B cell (primary cell): Measurements from ENCODE around the gene SPPL3. TPM values are rescaled to one million over a fixed set of nuclear protein-coding genes. Genes with fewer than 3 reads are reported as not detected.

Experiments used
- ATAC-seq: fragments of 200-7000 bp; cut with Tn5 transposase; one replicate; pipeline ENCODE4 v1.10.0; 2021; ENCODE audit warnings: low read depth, mild to moderate bottlenecking, moderate number of reproducible peaks, moderate library complexity
- CTCF ChIA-PET: fragments of 350-600 bp; sonication (Branson Sonifier 250); formaldehyde crosslinking; loops from one replicate; lab custom pipeline; 2021; ENCODE audit warnings: antibody characterized with exemption, inconsistent platforms; lab: Charles Lee
- POLR2A ChIA-PET: fragments of 350-600 bp; sonication (Branson Sonifier 250); formaldehyde crosslinking; loops from one replicate; lab custom pipeline; 2021; ENCODE audit warnings: antibody characterized with exemption; lab: Charles Lee
- DNase-seq: peaks from one replicate; pipeline ENCODE4 v3.0.0; 2013
- H2AFZ ChIP-seq: 2 replicates; pipeline ENCODE4 v1.6.1; 2012; ENCODE audit warnings: mild to moderate bottlenecking, low read depth, low read length; ENCODE audit not compliant: insufficient read depth, poor library complexity, severe bottlenecking
- H3K27ac ChIP-seq, 2 donors: 1 replicate in 1 of 2; 2 replicates in 1 of 2; pipeline ENCODE4 v1.5.1; 2012 to 2013; ENCODE audit warnings: low read length in 2 of 2, mild to moderate bottlenecking in 2 of 2, moderate library complexity in 1 of 2
- H3K27me3 ChIP-seq, 4 experiments: fragments of 200-600 bp in 1 of 4; sonication (generic) in 1 of 4; replicated peaks in 1 of 4; 1 replicate in 2 of 4; 2 replicates in 2 of 4; pipeline versions ENCODE4 v1.6.1 to v1.7.0; 2013 to 2016; ENCODE audit warnings: low read length in 3 of 4, mild to moderate bottlenecking in 2 of 4, mixed read lengths in 1 of 4, moderate library complexity in 1 of 4; ENCODE audit not compliant: insufficient read depth in 4 of 4, control insufficient read depth in 3 of 4; ENCODE audit errors: control extremely low read depth in 1 of 4
- H3K36me3 ChIP-seq, 2 experiments: replicated peaks in 1 of 2; 1 replicate in 1 of 2; 2 replicates in 1 of 2; pipeline versions ENCODE4 v1.6.1 to v1.7.1; 2013; ENCODE audit warnings: low read length in 1 of 2; ENCODE audit not compliant: insufficient read depth in 2 of 2, control insufficient read depth in 1 of 2; ENCODE audit errors: control extremely low read depth in 1 of 2, extremely low read depth in 1 of 2
- H3K4me1 ChIP-seq, 2 donors: fragments of 200-600 bp in 1 of 2; sonication (generic) in 1 of 2; 1 replicate in 1 of 2; 2 replicates in 1 of 2; pipeline versions ENCODE4 v1.5.1 to v1.6.1; 2013 to 2017; ENCODE audit warnings: low read length in 2 of 2; ENCODE audit not compliant: control insufficient read depth in 2 of 2, insufficient read depth in 2 of 2
- H3K4me2 ChIP-seq: replicated peaks from 2 replicates; pipeline ENCODE3; 2012; ENCODE audit warnings: mild to moderate bottlenecking, low read depth, low read length; ENCODE audit not compliant: poor library complexity, severe bottlenecking
- H3K4me3 ChIP-seq, 5 experiments: fragments of 200-600 bp in 1 of 5; sonication (generic) in 1 of 5; 1 replicate in 3 of 5; 2 replicates in 2 of 5; pipeline versions ENCODE4 v1.5.1 to v1.7.0; 2011 to 2016; ENCODE audit warnings: low read length in 4 of 5, mild to moderate bottlenecking in 4 of 5, low read depth in 2 of 5, control low read depth in 1 of 5, moderate library complexity in 1 of 5; ENCODE audit not compliant: insufficient read depth in 1 of 5; ENCODE audit errors: control extremely low read depth in 1 of 5, extremely low read depth in 1 of 5
- H3K79me2 ChIP-seq: fragments of 200-600 bp; sonication (generic); one replicate; pipeline ENCODE4 v1.6.0; 2016; ENCODE audit warnings: low read length; ENCODE audit not compliant: control insufficient read depth, insufficient read depth
- H3K9ac ChIP-seq: fragments of 200-600 bp; sonication (generic); 2 replicates; pipeline ENCODE4 v1.6.1; 2017; ENCODE audit warnings: mild to moderate bottlenecking, low read length, moderate library complexity
- H3K9me3 ChIP-seq, 3 donors: one replicate each; pipeline versions ENCODE4 v1.6.1 to v1.7.1; 2013; ENCODE audit warnings: low read length in 2 of 3; ENCODE audit not compliant: control insufficient read depth in 2 of 3, insufficient read depth in 1 of 3; ENCODE audit errors: control extremely low read depth in 1 of 3
- H4K20me1 ChIP-seq: 2 replicates; pipeline ENCODE4 v1.6.0; 2012; ENCODE audit warnings: mild to moderate bottlenecking, low read length; ENCODE audit not compliant: insufficient read depth, control insufficient read depth, poor library complexity, severe bottlenecking
- H3K27ac Mint-ChIP-seq: one replicate; pipeline ENCODE4 v1.8.0; 2021; ENCODE audit warnings: mixed read lengths
- H3K27me3 Mint-ChIP-seq: one replicate; pipeline ENCODE4 v1.8.0; 2021; ENCODE audit warnings: mixed read lengths
- H3K4me1 Mint-ChIP-seq: one replicate; pipeline ENCODE4 v1.8.0; 2021; ENCODE audit warnings: mixed read lengths
- H3K4me3 Mint-ChIP-seq: one replicate; pipeline ENCODE4 v1.8.0; 2021; ENCODE audit warnings: mixed read lengths
- H3K9me3 Mint-ChIP-seq: one replicate; pipeline ENCODE4 v1.8.0; 2022; ENCODE audit warnings: mixed read lengths; ENCODE audit not compliant: insufficient read depth
- CTCF ChIP-seq: fragments of 200-600 bp; IDR thresholded peaks from one replicate; pipeline ENCODE4 v1.8.0; 2022; ENCODE audit warnings: antibody characterized with exemption, mild to moderate bottlenecking
- EZH2 ChIP-seq: IDR thresholded peaks from 2 replicates; pipeline ENCODE4 v1.6.1; 2012; ENCODE audit warnings: borderline replicate concordance, low read depth, mild to moderate bottlenecking, moderate library complexity, low read length; ENCODE audit not compliant: insufficient read depth, poor library complexity, severe bottlenecking
- WGBS: methylation state at CpG from one replicate; pipeline ENCODE4 v1.1.5; 2013; ENCODE audit warnings: missing lambda C conversion rate; ENCODE audit not compliant: insufficient coverage; 5-methylcytosine and 5-hydroxymethylcytosine counted together
- intact Hi-C: fragments of 100-400 bp; cut with micrococcal nuclease; formaldehyde crosslinking; loops from one replicate; pipeline ENCODE4 v1.10.0; 2022
- polyA plus RNA-seq: library from polyadenylated mRNA; depleted of rRNA; stranded (reverse); fragments of >200 nt; gene quantifications from 2 replicates; pipeline ENCODE4 v1.2.3, GENCODE V29; 2012
- total RNA-seq, 2 donors: library from RNA; stranded (reverse); fragments of 120-200 nt in 1 of 2; gene quantifications; 1 replicate in 1 of 2; 2 replicates in 1 of 2; pipeline versions ENCODE4 v1.2.3 to v1.2.4, GENCODE V29; 2013 to 2022

Gene SPPL3
- total and polyA plus RNA-seq, 2 donors (not counting 1 experiment from before 2014, with no cell fraction given): 12.3 to 43.6 TPM

DNA sequence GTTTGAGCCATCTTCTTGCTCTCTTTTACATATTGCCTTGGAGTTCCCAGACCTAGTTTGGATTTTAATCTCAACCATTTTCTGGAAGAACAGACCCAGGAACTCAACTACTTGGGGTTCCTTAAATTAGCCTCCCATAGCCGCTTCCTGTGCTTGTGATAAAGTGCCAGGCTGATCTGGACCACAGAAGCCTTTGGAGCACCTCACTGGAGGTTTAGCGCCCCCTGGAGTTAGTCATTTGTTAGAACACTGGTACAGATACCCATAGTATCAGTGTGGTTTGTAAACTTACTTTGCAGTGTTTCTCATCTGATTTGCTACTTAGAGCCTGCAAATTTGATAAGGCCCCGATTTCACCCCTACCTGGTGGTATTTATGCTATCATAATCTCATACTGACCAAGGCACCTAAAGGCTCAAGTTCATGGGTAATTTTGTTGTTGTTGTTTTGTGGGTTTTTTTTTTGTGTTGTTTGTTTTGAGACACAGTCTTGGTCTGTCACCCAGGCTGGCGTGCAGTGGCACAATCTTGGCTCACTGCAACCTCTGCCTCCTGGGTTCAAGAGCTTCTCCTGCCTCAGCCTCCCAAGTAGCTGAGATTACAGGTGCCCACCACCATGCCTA is 190.2 kb downstream of the SPPL3 start:
- Mint-ChIP-seq H3K4me3 (peak overlapping the region; percentile 42), H3K27me3 (no peaks in the 10 kb centered on the region), H3K27ac (peak overlapping the region; percentile 34), H3K4me1 (peaks cover 24% of the 10 kb centered on the region), H3K9me3 (no peaks in the 10 kb centered on the region)
- H2AFZ ChIP-seq: no peak overlapping the region
- ATAC-seq (peak; percentile 45), DNase-seq (peak; percentile 85)
- H3K9me3 ChIP-seq: no peaks in the 10 kb centered on the region
- H3K36me3 ChIP-seq: peaks cover 3 to 32% of the 10 kb centered on the region in 2 experiments
- CTCF ChIA-PET: interaction anchor here (0.7 to 9.8 kb wide), 12 partner anchors 11 to 258 kb away, joined by 3 to 172 read pairs (median 4); partner anchors contain the start of gene ACADS
- TF ChIP-seq CTCF (peak; percentile 88), EZH2 (no peak)
- H3K79me2 ChIP-seq: peaks cover 9% of the 10 kb centered on the region
- POLR2A ChIA-PET: no interaction called here
- H3K4me3 ChIP-seq: no peak overlapping the region
- no peak overlapping the region for H3K9ac ChIP-seq
- no peaks in the 10 kb centered on the region for H3K27me3 ChIP-seq
- 33% methylated on average over 3 of the region's 4 CpGs for WGBS
- no peak overlapping the region for H3K4me2 ChIP-seq
- H4K20me1 ChIP-seq: no peaks in the 10 kb centered on the region
- intact Hi-C loops: loop anchor here (1.0 to 5.0 kb wide), 5 partner anchors 11 to 188 kb away; partner anchors contain the start of genes ACADS and SPPL3
- peaks cover 17 to 26% of the 10 kb centered on the region in 2 donors for H3K4me1 ChIP-seq
- no peak overlapping the region for H3K27ac ChIP-seq

DNA sequence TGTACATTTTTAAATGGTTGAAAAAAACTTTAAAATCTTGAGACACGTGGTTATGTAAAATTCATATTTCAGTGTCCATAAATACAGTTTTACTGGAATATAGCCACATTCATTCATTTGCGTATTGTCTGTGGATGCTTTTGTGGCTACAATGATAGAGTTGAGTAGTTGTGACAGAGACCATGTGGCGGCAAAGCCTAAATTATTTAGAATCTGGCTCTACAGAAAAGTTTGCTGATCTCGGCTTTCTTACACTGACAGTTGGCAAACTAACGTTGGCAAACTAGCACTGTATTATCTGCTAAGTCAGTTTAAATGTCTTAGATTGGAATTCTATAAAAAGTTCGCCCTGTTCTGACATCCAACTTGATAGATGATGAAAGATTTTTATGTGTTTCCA is 191.5 kb downstream of the SPPL3 start:
- H3K4me2 ChIP-seq: no peak overlapping the region
- peaks cover 24% of the 10 kb centered on the region for H3K4me1 Mint-ChIP-seq
- H3K27ac Mint-ChIP-seq: no peak overlapping the region
- H3K4me3 Mint-ChIP-seq: no peak overlapping the region
- H3K4me3 ChIP-seq: no peak overlapping the region
- intact Hi-C loops: loop anchor here (5.0 kb wide), 2 partner anchors 45 to 190 kb away; partner anchors contain the start of gene SPPL3
- peaks cover 2 to 23% of the 10 kb centered on the region in 2 experiments for H3K36me3 ChIP-seq
- no peaks in the 10 kb centered on the region for H4K20me1 ChIP-seq
- no peak for ATAC-seq
- H3K9ac ChIP-seq: no peak overlapping the region
- ChIA-PET POLR2A (no interaction called here), CTCF (interaction anchor here (1.1 to 9.8 kb wide), 3 partner anchors 55 to 130 kb away, joined by 5 to 172 read pairs (median 5); no protein-coding TSS in a partner anchor)
- DNase-seq: no peak
- H3K9me3 Mint-ChIP-seq: no peaks in the 10 kb centered on the region
- H3K27ac ChIP-seq: no peak overlapping the region
- H3K27me3 ChIP-seq: no peaks in the 10 kb centered on the region
- H3K4me1 ChIP-seq: peaks cover 17 to 26% of the 10 kb centered on the region in 2 donors
- H2AFZ ChIP-seq: no peak overlapping the region
- H3K27me3 Mint-ChIP-seq: no peaks in the 10 kb centered on the region
- 96% methylated on average over 2 of the region's 6 CpGs for WGBS
- H3K9me3 ChIP-seq: no peaks in the 10 kb centered on the region
- peaks cover 9% of the 10 kb centered on the region for H3K79me2 ChIP-seq
- TF ChIP-seq EZH2: no peak
- TF ChIP-seq CTCF: no peak
